IMR-90 (cell line): ENCODE results near the gene CHN2. TPM values are rescaled to one million over a fixed set of nuclear protein-coding genes. Genes with fewer than 3 reads are reported as not detected.

ENCODE experiments used
- ATAC-seq: fragments of 200-7000 bp; cut with Tn5 transposase; 2 replicates; pipeline ENCODE4 v1.9.1; 2020; ENCODE audit warnings: low read depth, mild to moderate bottlenecking, moderate library complexity
- BruUV-seq: library from RNA; stranded (reverse); fragments of 400-500 nt; replicated peaks from 2 replicates; lab custom pipeline; 2021; lab: Mats Ljungman, UMichigan
- CTCF ChIA-PET: fragments of 300-600 bp; formaldehyde crosslinking; extraction: SDS; loops from one replicate; lab custom pipeline; 2021; ENCODE audit warnings: antibody characterized with exemption; lab: Yijun Ruan, JAX
- POLR2A ChIA-PET: fragments of 300-600 bp; sonication (Branson Sonifier 250); formaldehyde crosslinking; loops from one replicate; lab custom pipeline; 2022; ENCODE audit warnings: antibody characterized with exemption; ENCODE audit not compliant: unreplicated experiment; lab: Charles Lee
- DNase-seq: peaks from one replicate; pipeline ENCODE4 v3.0.0; 2013
- H2AFZ ChIP-seq: replicated peaks from 2 replicates; pipeline ENCODE3; 2013; ENCODE audit warnings: low read length, mild to moderate bottlenecking; ENCODE audit not compliant: poor library complexity
- H2AK5ac ChIP-seq: 2 replicates; pipeline ENCODE4 v1.6.1; 2013; ENCODE audit warnings: low read depth, low read length, inconsistent platforms
- H2AK9ac ChIP-seq: replicated peaks from 2 replicates; pipeline ENCODE3; 2013; ENCODE audit warnings: mild to moderate bottlenecking, low read depth, low read length, moderate library complexity; ENCODE audit not compliant: poor library complexity
- H2BK120ac ChIP-seq: 2 replicates; pipeline ENCODE4 v1.6.1; 2013; ENCODE audit warnings: low read depth, low read length, inconsistent platforms
- H2BK15ac ChIP-seq: 3 replicates; pipeline ENCODE4 v1.6.1; 2013; ENCODE audit warnings: low read depth, low read length, inconsistent platforms
- H2BK20ac ChIP-seq: 2 replicates; pipeline ENCODE4 v1.6.1; 2013; ENCODE audit warnings: low read depth, mild to moderate bottlenecking, inconsistent platforms, low read length, moderate library complexity
- H2BK5ac ChIP-seq: 2 replicates; pipeline ENCODE4 v1.6.1; 2013; ENCODE audit warnings: mild to moderate bottlenecking, low read depth, low read length, inconsistent platforms; ENCODE audit not compliant: poor library complexity, severe bottlenecking
- H3K14ac ChIP-seq: replicated peaks from 2 replicates; pipeline ENCODE4 v1.6.1; 2013; ENCODE audit warnings: low read depth, low read length, inconsistent platforms
- H3K18ac ChIP-seq: 2 replicates; pipeline ENCODE4 v1.6.1; 2013; ENCODE audit warnings: low read depth, low read length, control low read depth
- H3K23ac ChIP-seq: 2 replicates; pipeline ENCODE4 v1.6.1; 2013; ENCODE audit warnings: low read depth, low read length, inconsistent platforms
- H3K27ac ChIP-seq: 2 replicates; pipeline ENCODE4 v1.5.1; 2013; ENCODE audit warnings: mild to moderate bottlenecking, control low read depth, low read length; ENCODE audit not compliant: insufficient read depth
- H3K27me3 ChIP-seq: 2 replicates; pipeline ENCODE4 v1.6.1; 2013; ENCODE audit warnings: low read length; ENCODE audit not compliant: control insufficient read depth, insufficient read depth
- H3K36me3 ChIP-seq: 2 replicates; pipeline ENCODE4 v1.6.1; 2013; ENCODE audit warnings: low read length, mixed read lengths; ENCODE audit not compliant: control insufficient read depth, insufficient read depth
- H3K4ac ChIP-seq: 2 replicates; pipeline ENCODE4 v1.6.1; 2013; ENCODE audit warnings: low read depth, low read length, inconsistent platforms
- H3K4me1 ChIP-seq: 2 replicates; pipeline ENCODE4 v1.6.1; 2013; ENCODE audit warnings: low read length, mixed read lengths; ENCODE audit not compliant: control insufficient read depth, insufficient read depth
- H3K4me2 ChIP-seq: 2 replicates; pipeline ENCODE4 v1.6.1; 2013; ENCODE audit warnings: low read depth, mild to moderate bottlenecking, control low read depth, low read length, moderate library complexity
- H3K4me3 ChIP-seq: 2 replicates; pipeline ENCODE4 v1.5.1; 2013; ENCODE audit warnings: low read depth, mild to moderate bottlenecking, control low read depth, low read length, moderate library complexity; ENCODE audit not compliant: insufficient read depth
- H3K56ac ChIP-seq: 2 replicates; pipeline ENCODE4 v1.6.1; 2013; ENCODE audit warnings: low read length, inconsistent platforms; ENCODE audit not compliant: insufficient read depth; ENCODE audit errors: extremely low read depth
- H3K79me1 ChIP-seq, 2 experiments: 2 replicates each; pipeline ENCODE4 v1.6.1; 2013; ENCODE audit warnings: low read length in 2 of 2, inconsistent platforms in 1 of 2, low read depth in 1 of 2
- H3K9ac ChIP-seq: 2 replicates; pipeline ENCODE4 v1.6.1; 2013; ENCODE audit warnings: low read depth, low read length, control low read depth
- H3K9me1 ChIP-seq: 2 replicates; pipeline ENCODE4 v1.6.1; 2013; ENCODE audit warnings: low read length, inconsistent platforms; ENCODE audit not compliant: insufficient read depth
- H3K9me3 ChIP-seq: 2 replicates; pipeline ENCODE4 v1.6.1; 2013; ENCODE audit warnings: low read length; ENCODE audit not compliant: control insufficient read depth, insufficient read depth
- H4K20me1 ChIP-seq: 2 replicates; pipeline ENCODE4 v1.6.1; 2013; ENCODE audit warnings: low read length, inconsistent platforms; ENCODE audit not compliant: insufficient read depth
- H4K5ac ChIP-seq: 2 replicates; pipeline ENCODE4 v1.6.1; 2013; ENCODE audit warnings: mild to moderate bottlenecking, low read depth, low read length, control low read depth
- H4K8ac ChIP-seq, 2 experiments: 2 replicates each; pipeline ENCODE4 v1.6.1; 2013; ENCODE audit warnings: low read depth in 2 of 2, low read length in 2 of 2, control low read depth in 1 of 2, inconsistent platforms in 1 of 2
- H4K91ac ChIP-seq: 2 replicates; pipeline ENCODE4 v1.6.1; 2013; ENCODE audit warnings: low read depth, low read length, inconsistent platforms; ENCODE audit not compliant: insufficient read depth
- CEBPB ChIP-seq: IDR thresholded peaks from 2 replicates; pipeline ENCODE4 v1.6.1; 2012; ENCODE audit warnings: low read depth, low read length, improper control_type of control experiment
- CHD1 ChIP-seq: IDR thresholded peaks from 2 replicates; pipeline ENCODE4 v1.6.1; 2012; ENCODE audit warnings: low read depth, low read length, improper control_type of control experiment
- CTCF ChIP-seq: conservative IDR thresholded peaks from 2 replicates; pipeline ENCODE4 v1.5.1; 2012; ENCODE audit warnings: mild to moderate bottlenecking, low read depth, low read length, improper control_type of control experiment
- FOS ChIP-seq: fragments of 150-350 bp; IDR thresholded peaks from 2 replicates; pipeline ENCODE4 v1.6.1; 2016; ENCODE audit warnings: low read depth, low read length
- MAFK ChIP-seq: IDR thresholded peaks from 2 replicates; pipeline ENCODE4 v1.6.1; 2012; ENCODE audit warnings: low read depth, low read length, improper control_type of control experiment
- MAZ ChIP-seq: IDR thresholded peaks from 2 replicates; pipeline ENCODE4 v1.6.1; 2012; ENCODE audit warnings: low read depth, mild to moderate bottlenecking, low read length, improper control_type of control experiment, moderate library complexity, borderline replicate concordance
- MXI1 ChIP-seq: IDR thresholded peaks from 2 replicates; pipeline ENCODE4 v1.6.1; 2012; ENCODE audit warnings: low read depth, mild to moderate bottlenecking, low read length, moderate library complexity, borderline replicate concordance
- POLR2A ChIP-seq: IDR thresholded peaks from 2 replicates; pipeline ENCODE4 v1.6.1; 2012; ENCODE audit warnings: mild to moderate bottlenecking, low read depth, low read length
- RCOR1 ChIP-seq: IDR thresholded peaks from 2 replicates; pipeline ENCODE4 v1.6.1; 2012; ENCODE audit warnings: mild to moderate bottlenecking, low read length, improper control_type of control experiment; ENCODE audit not compliant: insufficient replicate concordance
- RFX5 ChIP-seq: IDR thresholded peaks from 2 replicates; pipeline ENCODE4 v1.8.0; 2012; ENCODE audit warnings: low read depth, mild to moderate bottlenecking, low read length, moderate library complexity
- SMC3 ChIP-seq: fragments of 150-350 bp; IDR thresholded peaks from 2 replicates; pipeline ENCODE4 v1.6.1; 2016; ENCODE audit warnings: low read depth, mild to moderate bottlenecking, antibody characterized with exemption, low read length, moderate library complexity
- WGBS, 2 experiments: methylation state at CpG; one replicate each; pipeline versions ENCODE4 v1.1.5 to v1.1.7; 2013; ENCODE audit warnings: missing lambda C conversion rate in 2 of 2; ENCODE audit not compliant: insufficient read length in 1 of 2; ENCODE audit errors: extremely low coverage in 2 of 2; 5-methylcytosine and 5-hydroxymethylcytosine counted together
- dilution Hi-C: fragments of 300-500 bp; cut with HindIII; formaldehyde crosslinking; loops from one replicate; pipeline ENCODE4 v1.14.3; 2018; ENCODE audit warnings: low sequenced_read_pairs; ENCODE audit not compliant: unreplicated experiment
- in situ Hi-C: fragments of 300-500 bp; cut with MboI; formaldehyde crosslinking; loops from 3 replicates; pipeline ENCODE4 v1.14.3; 2019; ENCODE audit warnings: low sequenced_read_pairs, inconsistent platforms, mixed read lengths
- intact Hi-C: fragments of 100-400 bp; cut with micrococcal nuclease; formaldehyde crosslinking; loops from 2 replicates; pipeline ENCODE4 v1.10.0; 2022
- polyA plus RNA-seq, 3 experiments: library from polyadenylated mRNA; depleted of rRNA; stranded (reverse); fragments of >200 nt; gene quantifications; 2 replicates each; pipeline ENCODE4 v1.2.3, GENCODE V29; 2012; ENCODE audit warnings: low replicate concordance in 1 of 3
- total RNA-seq: library from RNA; depleted of rRNA; stranded (reverse); fragments of >200 nt; gene quantifications from 2 replicates; pipeline ENCODE4 v1.2.3, GENCODE V29; 2012

CHN2 gene
- total and polyA plus RNA-seq, 2 of the 4 experiments (the other 2 are of a cell fraction), result not detected

GRCh38 chr7:29247963-29248236 lies 53.3 kb downstream of the CHN2 start:
- Histone ChIP-seq H3K56ac (no peak overlapping the region), H3K27me3 (no peaks in the 10 kb centered on the region), H2AFZ (no peak overlapping the region), H3K9me1 (no peaks in the 10 kb centered on the region), H3K4me1 (no peaks in the 10 kb centered on the region), H3K18ac (no peak overlapping the region), H4K20me1 (no peaks in the 10 kb centered on the region), H4K5ac (no peak overlapping the region), H3K4me2 (no peak overlapping the region), H2AK9ac (no peak overlapping the region), H2BK5ac (no peak overlapping the region), H3K36me3 (no peaks in the 10 kb centered on the region), H2BK120ac (no peak overlapping the region), H3K9ac (no peak overlapping the region), H2BK20ac (no peak overlapping the region), H3K23ac (no peak overlapping the region), H3K9me3 (no peaks in the 10 kb centered on the region), H3K4me3 (no peak overlapping the region), H3K79me1 (no peaks in the 10 kb centered on the region), H3K27ac (no peak overlapping the region), H3K14ac (no peak overlapping the region), H2AK5ac (no peak overlapping the region), H3K4ac (no peak overlapping the region), H4K8ac (no peak overlapping the region), H4K91ac (no peak overlapping the region), H2BK15ac (no peak overlapping the region)
- 17% methylated on average over 3 of the region's 3 CpGs; no CpG with 5 or more reads in 1 of the 2 experiments for WGBS, 2 experiments
- no peak for ATAC-seq
- in situ Hi-C loops, result no loop called here
- dilution Hi-C loops, result no loop called here
- no peak for TF ChIP-seq MAZ
- no peak for TF ChIP-seq CEBPB
- TF ChIP-seq CHD1, result no peak
- TF ChIP-seq MAFK, result no peak
- no peak for TF ChIP-seq SMC3
- TF ChIP-seq MXI1, result no peak
- no peak for TF ChIP-seq FOS
- no peak for TF ChIP-seq POLR2A
- TF ChIP-seq RFX5, result no peak
- TF ChIP-seq CTCF, result no peak
- TF ChIP-seq RCOR1, result no peak
- ChIA-PET CTCF (no interaction called here), POLR2A (interaction anchor here (0.6 kb wide), 1 partner anchor 103 kb away, joined by 12 read pairs; no protein-coding TSS in a partner anchor)
- BruUV-seq, result no TSS peak
- DNase-seq, result no peak
- intact Hi-C loops, result no loop called here
